ENCODE measurements around the gene RPL32. TPM values are rescaled to one million over a fixed set of nuclear protein-coding genes. Genes with fewer than 3 reads are reported as not detected.

RPL32 gene
- total and polyA plus RNA-seq, 9 of the 15 experiments (the other 6 are each of a cell fraction or from before 2014, with no cell fraction given) = 2,738 to 6,200 (median 4,286) TPM

DNA sequence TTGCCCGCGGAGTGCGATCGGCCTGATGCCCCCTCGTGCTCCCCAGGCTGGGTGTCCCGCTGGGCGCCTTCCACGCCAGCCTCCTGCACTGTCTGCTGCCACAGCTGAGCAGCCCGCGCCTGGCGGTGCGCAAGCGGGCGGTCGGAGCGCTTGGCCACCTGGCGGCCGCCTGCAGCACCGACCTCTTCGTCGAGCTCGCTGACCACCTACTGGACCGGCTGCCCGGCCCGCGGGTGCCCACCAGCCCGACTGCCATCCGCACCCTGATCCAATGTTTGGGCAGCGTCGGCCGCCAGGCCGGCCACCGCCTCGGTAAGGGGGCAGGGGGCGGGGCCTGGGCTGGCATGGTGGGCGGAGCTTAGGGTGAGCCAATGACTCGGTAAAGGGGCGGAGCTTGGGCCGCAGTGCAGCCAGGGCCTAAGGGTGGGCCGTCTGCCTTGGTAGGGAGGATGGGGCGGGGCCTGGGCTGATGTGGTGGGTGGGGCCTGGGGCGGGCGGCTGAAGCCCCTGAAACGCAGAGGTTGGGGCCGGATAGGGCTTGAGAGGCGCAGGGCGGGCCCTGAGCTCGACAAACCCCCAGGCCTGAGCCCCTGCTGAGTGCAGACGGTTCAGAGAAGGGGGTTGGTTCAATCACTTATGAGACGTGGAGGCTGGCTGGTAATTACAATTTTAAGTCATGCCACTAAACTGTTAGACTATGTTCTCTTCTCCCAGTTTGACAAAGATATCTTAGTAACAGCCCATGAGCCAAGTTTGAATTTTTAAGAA lies 31.2 kb downstream of the RPL32 start (continued):
- TF ChIP-seq ZNF12 (CRISPR knock-in tag; IDR thresholded peaks at IDR 0.05) (peak; percentile 69), KLF10 (CRISPR knock-in tag; IDR thresholded peaks at IDR 0.05) (no peak), ZNF507 (tag; conservative IDR thresholded peaks at IDR 0.05) (no peak), NCOA1 (IDR thresholded peaks at IDR 0.05; ENCODE audit: low read depth) (no peak), CXXC5 (CRISPR knock-in tag; IDR thresholded peaks at IDR 0.05) (peak; percentile 83), PHF21A (IDR thresholded peaks at IDR 0.05; ENCODE audit: borderline replicate concordance, low read depth) (no peak; the same call in 1 of the 2 replicates), ZFP36 (IDR thresholded peaks at IDR 0.05; ENCODE audit: low read depth, low read length, partially characterized antibody) (no peak), ILK (tag; IDR thresholded peaks at IDR 0.05; ENCODE audit: borderline replicate concordance, low read depth) (no peak), ZBTB17 (CRISPR knock-in tag; IDR thresholded peaks at IDR 0.05) (no peak; the same call in 1 of the 2 replicates), KLF1 (tag; IDR thresholded peaks at IDR 0.05) (no peak), SMAD4 (CRISPR knock-in tag; conservative IDR thresholded peaks at IDR 0.05) (0 out of 2 replicates have a peak, but pooled peaks have one; percentile 61), CC2D1A (IDR thresholded peaks at IDR 0.05) (no peak), ID3 (CRISPR knock-in tag; IDR thresholded peaks at IDR 0.05) (no peak), ID3 (tag; IDR thresholded peaks at IDR 0.05) (peak; percentile 42; the same call in 1 of the 2 replicates), MAFF (IDR thresholded peaks at IDR 0.05; ENCODE audit: low read length) (no peak), CGGBP1 (CRISPR knock-in tag; IDR thresholded peaks at IDR 0.05) (0 out of 2 replicates have a peak, but pooled peaks have one; percentile 32), CBX2 (IDR thresholded peaks at IDR 0.05; ENCODE audit: insufficient read depth, low read length, poor library complexity, severe bottlenecking) (no peak), ZC3H8 (IDR thresholded peaks at IDR 0.05) (no peak), SAFB (IDR thresholded peaks at IDR 0.05; ENCODE audit: borderline replicate concordance, low read depth, low read length) (no peak)
- TF ChIP-seq, protein P1, sequence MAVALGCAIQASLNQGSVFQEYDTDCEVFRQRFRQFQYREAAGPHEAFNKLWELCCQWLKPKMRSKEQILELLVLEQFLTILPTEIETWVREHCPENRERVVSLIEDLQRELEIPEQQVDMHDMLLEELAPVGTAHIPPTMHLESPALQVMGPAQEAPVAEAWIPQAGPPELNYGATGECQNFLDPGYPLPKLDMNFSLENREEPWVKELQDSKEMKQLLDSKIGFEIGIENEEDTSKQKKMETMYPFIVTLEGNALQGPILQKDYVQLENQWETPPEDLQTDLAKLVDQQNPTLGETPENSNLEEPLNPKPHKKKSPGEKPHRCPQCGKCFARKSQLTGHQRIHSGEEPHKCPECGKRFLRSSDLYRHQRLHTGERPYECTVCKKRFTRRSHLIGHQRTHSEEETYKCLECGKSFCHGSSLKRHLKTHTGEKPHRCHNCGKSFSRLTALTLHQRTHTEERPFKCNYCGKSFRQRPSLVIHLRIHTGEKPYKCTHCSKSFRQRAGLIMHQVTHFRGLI (CRISPR knock-in tag; IDR thresholded peaks at IDR 0.05) = no peak
- TF ChIP-seq, protein P2, sequence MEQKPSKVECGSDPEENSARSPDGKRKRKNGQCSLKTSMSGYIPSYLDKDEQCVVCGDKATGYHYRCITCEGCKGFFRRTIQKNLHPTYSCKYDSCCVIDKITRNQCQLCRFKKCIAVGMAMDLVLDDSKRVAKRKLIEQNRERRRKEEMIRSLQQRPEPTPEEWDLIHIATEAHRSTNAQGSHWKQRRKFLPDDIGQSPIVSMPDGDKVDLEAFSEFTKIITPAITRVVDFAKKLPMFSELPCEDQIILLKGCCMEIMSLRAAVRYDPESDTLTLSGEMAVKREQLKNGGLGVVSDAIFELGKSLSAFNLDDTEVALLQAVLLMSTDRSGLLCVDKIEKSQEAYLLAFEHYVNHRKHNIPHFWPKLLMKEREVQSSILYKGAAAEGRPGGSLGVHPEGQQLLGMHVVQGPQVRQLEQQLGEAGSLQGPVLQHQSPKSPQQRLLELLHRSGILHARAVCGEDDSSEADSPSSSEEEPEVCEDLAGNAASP (IDR thresholded peaks at IDR 0.05) = no peak
- TF ChIP-seq, protein P3, sequence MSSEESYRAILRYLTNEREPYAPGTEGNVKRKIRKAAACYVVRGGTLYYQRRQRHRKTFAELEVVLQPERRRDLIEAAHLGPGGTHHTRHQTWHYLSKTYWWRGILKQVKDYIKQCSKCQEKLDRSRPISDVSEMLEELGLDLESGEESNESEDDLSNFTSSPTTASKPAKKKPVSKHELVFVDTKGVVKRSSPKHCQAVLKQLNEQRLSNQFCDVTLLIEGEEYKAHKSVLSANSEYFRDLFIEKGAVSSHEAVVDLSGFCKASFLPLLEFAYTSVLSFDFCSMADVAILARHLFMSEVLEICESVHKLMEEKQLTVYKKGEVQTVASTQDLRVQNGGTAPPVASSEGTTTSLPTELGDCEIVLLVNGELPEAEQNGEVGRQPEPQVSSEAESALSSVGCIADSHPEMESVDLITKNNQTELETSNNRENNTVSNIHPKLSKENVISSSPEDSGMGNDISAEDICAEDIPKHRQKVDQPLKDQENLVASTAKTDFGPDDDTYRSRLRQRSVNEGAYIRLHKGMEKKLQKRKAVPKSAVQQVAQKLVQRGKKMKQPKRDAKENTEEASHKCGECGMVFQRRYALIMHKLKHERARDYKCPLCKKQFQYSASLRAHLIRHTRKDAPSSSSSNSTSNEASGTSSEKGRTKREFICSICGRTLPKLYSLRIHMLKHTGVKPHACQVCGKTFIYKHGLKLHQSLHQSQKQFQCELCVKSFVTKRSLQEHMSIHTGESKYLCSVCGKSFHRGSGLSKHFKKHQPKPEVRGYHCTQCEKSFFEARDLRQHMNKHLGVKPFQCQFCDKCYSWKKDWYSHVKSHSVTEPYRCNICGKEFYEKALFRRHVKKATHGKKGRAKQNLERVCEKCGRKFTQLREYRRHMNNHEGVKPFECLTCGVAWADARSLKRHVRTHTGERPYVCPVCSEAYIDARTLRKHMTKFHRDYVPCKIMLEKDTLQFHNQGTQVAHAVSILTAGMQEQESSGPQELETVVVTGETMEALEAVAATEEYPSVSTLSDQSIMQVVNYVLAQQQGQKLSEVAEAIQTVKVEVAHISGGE (CRISPR knock-in tag; IDR thresholded peaks at IDR 0.05) = no peak
